Mesenchymal stem cell (in vitro differentiated cells and primary cell): Measurements from ENCODE around the gene SLC8A1.

Experiments used
- DNase-seq: peaks from one replicate; pipeline ENCODE4 v3.0.0-alpha.2; 2013
- H2AFZ ChIP-seq: one replicate; pipeline ENCODE4 v1.6.1; 2013; ENCODE audit warnings: low read depth, mild to moderate bottlenecking, control low read depth, inconsistent platforms, low read length, moderate library complexity
- H2AK5ac ChIP-seq: 2 replicates; pipeline ENCODE4 v1.6.1; 2013; ENCODE audit warnings: low read length, moderate library complexity, mild to moderate bottlenecking, inconsistent platforms; ENCODE audit not compliant: severe bottlenecking
- H2BK120ac ChIP-seq: one replicate; pipeline ENCODE4 v1.6.1; 2013; ENCODE audit warnings: low read depth, mild to moderate bottlenecking, inconsistent platforms, low read length, moderate library complexity
- H2BK12ac ChIP-seq, 2 experiments: one replicate each; pipeline ENCODE4 v1.6.1; 2013; ENCODE audit warnings: inconsistent platforms in 2 of 2, low read length in 2 of 2, mild to moderate bottlenecking in 2 of 2, moderate library complexity in 2 of 2, control low read depth in 1 of 2
- H2BK15ac ChIP-seq: one replicate; pipeline ENCODE4 v1.6.1; 2013; ENCODE audit warnings: mild to moderate bottlenecking, low read depth, inconsistent platforms; ENCODE audit not compliant: poor library complexity, severe bottlenecking
- H2BK5ac ChIP-seq: 2 replicates; pipeline ENCODE4 v1.6.1; 2013; ENCODE audit warnings: low read depth, mild to moderate bottlenecking, low read length, control low read depth, inconsistent platforms; ENCODE audit not compliant: poor library complexity, severe bottlenecking
- H3K14ac ChIP-seq, 2 experiments: one replicate each; pipeline ENCODE4 v1.6.1; 2013; ENCODE audit warnings: inconsistent platforms in 2 of 2, low read length in 2 of 2, control low read depth in 1 of 2, mild to moderate bottlenecking in 1 of 2, moderate library complexity in 1 of 2
- H3K18ac ChIP-seq, 2 experiments: one replicate each; pipeline ENCODE4 v1.6.1; 2013; ENCODE audit warnings: inconsistent platforms in 2 of 2, low read length in 2 of 2, control low read depth in 1 of 2, low read depth in 1 of 2, mild to moderate bottlenecking in 1 of 2
- H3K23ac ChIP-seq, 2 experiments: one replicate each; pipeline ENCODE4 v1.6.1; 2013; ENCODE audit warnings: inconsistent platforms in 2 of 2, low read length in 2 of 2, mild to moderate bottlenecking in 2 of 2, moderate library complexity in 2 of 2, control low read depth in 1 of 2
- H3K27ac ChIP-seq: 2 replicates; pipeline ENCODE4 v1.5.1; 2013; ENCODE audit warnings: mild to moderate bottlenecking, moderate library complexity, low read length, control low read depth, inconsistent platforms; ENCODE audit not compliant: poor library complexity, severe bottlenecking
- H3K27me3 ChIP-seq, 2 experiments: 2 replicates each; pipeline versions ENCODE4 v1.6.1 to v1.7.0; 2013; ENCODE audit warnings: low read length in 2 of 2, mild to moderate bottlenecking in 2 of 2, moderate library complexity in 2 of 2, control low read depth in 1 of 2, inconsistent platforms in 1 of 2; ENCODE audit not compliant: control insufficient read depth in 1 of 2, insufficient read depth in 1 of 2
- H3K36me3 ChIP-seq, 2 experiments: 2 replicates each; pipeline versions ENCODE4 v1.6.1 to v1.7.0; 2013; ENCODE audit warnings: low read length in 2 of 2, control low read depth in 1 of 2, inconsistent platforms in 1 of 2, low read depth in 1 of 2, mild to moderate bottlenecking in 1 of 2; ENCODE audit not compliant: insufficient read depth in 2 of 2, control insufficient read depth in 1 of 2
- H3K4ac ChIP-seq, 2 experiments: one replicate each; pipeline ENCODE4 v1.6.1; 2013; ENCODE audit warnings: inconsistent platforms in 2 of 2, low read length in 2 of 2, mild to moderate bottlenecking in 2 of 2, moderate library complexity in 2 of 2, control low read depth in 1 of 2, low read depth in 1 of 2
- H3K4me1 ChIP-seq: 2 replicates; pipeline ENCODE4 v1.6.1; 2013; ENCODE audit warnings: low read depth, low read length, control low read depth; ENCODE audit not compliant: control insufficient read depth, insufficient read depth
- H3K4me2 ChIP-seq: 2 replicates; pipeline ENCODE4 v1.6.1; 2013; ENCODE audit warnings: low read length, mild to moderate bottlenecking, inconsistent platforms; ENCODE audit not compliant: poor library complexity, severe bottlenecking
- H3K4me3 ChIP-seq, 2 experiments: 2 replicates each; pipeline versions ENCODE4 v1.5.1 to v1.7.0; 2013; ENCODE audit warnings: low read length in 2 of 2, mild to moderate bottlenecking in 2 of 2, control low read depth in 1 of 2, low read depth in 1 of 2; ENCODE audit not compliant: insufficient read depth in 1 of 2
- H3K79me1 ChIP-seq: replicated peaks from 2 replicates; pipeline ENCODE4 v1.6.1; 2013; ENCODE audit warnings: mild to moderate bottlenecking, control low read depth, low read length, inconsistent platforms; ENCODE audit not compliant: poor library complexity, severe bottlenecking
- H3K9ac ChIP-seq: 2 replicates; pipeline ENCODE4 v1.7.0; 2013; ENCODE audit warnings: mild to moderate bottlenecking, low read length, moderate library complexity
- H3K9me3 ChIP-seq: 2 replicates; pipeline ENCODE4 v1.7.0; 2013; ENCODE audit warnings: mild to moderate bottlenecking, low read length; ENCODE audit not compliant: control insufficient read depth
- H4K8ac ChIP-seq: one replicate; pipeline ENCODE4 v1.6.1; 2013; ENCODE audit warnings: inconsistent platforms, mild to moderate bottlenecking, low read length, moderate library complexity
- H4K91ac ChIP-seq: one replicate; pipeline ENCODE4 v1.6.1; 2013; ENCODE audit warnings: mild to moderate bottlenecking, low read length, inconsistent platforms
- WGBS: methylation state at CpG from one replicate; pipeline ENCODE4 v1.1.7; 2013; ENCODE audit warnings: mixed read lengths; 5-methylcytosine and 5-hydroxymethylcytosine counted together

The SLC8A1 gene

DNA sequence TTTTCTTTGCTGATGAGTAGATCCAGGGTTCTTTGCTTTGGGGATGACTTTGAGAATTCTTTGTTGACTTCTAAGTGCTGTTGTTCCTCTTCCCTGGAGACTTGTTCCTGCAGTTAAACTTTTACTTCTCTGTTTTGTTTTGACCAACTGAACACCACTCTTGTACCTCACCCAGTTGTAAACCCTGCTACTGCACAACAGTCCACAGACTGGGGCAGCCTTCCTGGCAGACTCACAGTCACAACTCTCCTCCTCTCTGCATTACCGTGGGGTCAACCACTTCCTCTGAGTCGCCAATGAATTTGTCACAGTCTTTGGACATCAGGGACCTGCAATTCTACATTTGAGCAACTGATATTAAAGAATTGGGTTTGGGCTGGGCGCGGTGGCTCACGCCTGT lies 3.8 kb upstream of the SLC8A1 start:
- 75% methylated on average over 4 of the region's 5 CpGs for WGBS
- Histone ChIP-seq H3K18ac (no peak overlapping the region), H4K8ac (no peak overlapping the region), H4K91ac (no peak overlapping the region), H3K23ac (no peak overlapping the region), H3K4me3 (no peak overlapping the region), H3K14ac (no peak overlapping the region), H2AFZ (no peak overlapping the region), H3K4me2 (no peak overlapping the region), H3K4ac (no peak overlapping the region), H3K36me3 (no peaks in the 10 kb centered on the region), H2AK5ac (no peak overlapping the region), H2BK12ac (no peak overlapping the region), H3K27ac (no peak overlapping the region), H3K9ac (no peak overlapping the region), H2BK15ac (no peak overlapping the region), H3K79me1 (no peaks in the 10 kb centered on the region), H2BK5ac (no peak overlapping the region), H3K9me3 (no peaks in the 10 kb centered on the region), H3K4me1 (peaks cover 2% of the 10 kb centered on the region), H2BK120ac (no peak overlapping the region), H3K27me3 (no peaks in the 10 kb centered on the region)
- no peak for DNase-seq

DNA sequence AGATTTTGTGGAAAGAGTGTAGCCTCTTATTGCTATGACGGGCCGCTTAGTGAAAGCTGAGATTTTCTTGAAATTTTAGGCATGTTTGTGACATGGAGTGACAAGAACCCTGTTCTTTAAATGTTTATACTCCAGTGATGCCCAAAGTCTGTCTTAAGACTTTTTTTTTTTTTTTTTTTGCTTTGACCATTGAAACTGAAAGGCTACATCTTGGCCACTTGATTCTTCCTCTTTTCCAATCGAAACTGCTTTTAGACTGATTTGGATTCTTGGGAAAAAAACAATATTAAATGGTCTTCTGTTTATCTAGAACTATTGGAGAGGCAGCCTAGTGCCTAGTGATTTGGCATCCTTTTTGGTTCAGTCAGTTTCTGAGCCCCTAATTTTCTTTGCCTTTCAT lies 2.4 kb upstream of the SLC8A1 start:
- Histone ChIP-seq H2BK15ac (no peak overlapping the region), H3K36me3 (no peaks in the 10 kb centered on the region), H2AK5ac (no peak overlapping the region), H2BK120ac (no peak overlapping the region), H3K18ac (no peak overlapping the region), H2BK5ac (no peak overlapping the region), H3K4me2 (no peak overlapping the region), H3K27ac (no peak overlapping the region), H3K79me1 (peaks cover 2% of the 10 kb centered on the region), H3K9me3 (no peaks in the 10 kb centered on the region), H4K8ac (no peak overlapping the region), H3K27me3 (no peaks in the 10 kb centered on the region), H3K4me1 (peaks cover 2% of the 10 kb centered on the region), H2BK12ac (no peak overlapping the region), H3K4ac (no peak overlapping the region), H3K9ac (no peak overlapping the region), H3K14ac (no peak overlapping the region), H3K23ac (no peak overlapping the region), H4K91ac (no peak overlapping the region), H3K4me3 (no peak overlapping the region), H2AFZ (no peak overlapping the region)
- DNase-seq, result no peak
- 100% methylated on average over 2 of the region's 3 CpGs for WGBS

GRCh38 chr2:40452786-40453185 lies 896 bp upstream of the SLC8A1 start:
- H3K4me3 ChIP-seq, result peak overlapping the region in 1 of 2 experiments; percentile 76
- H2BK5ac ChIP-seq, result no peak overlapping the region
- peaks cover 2% of the 10 kb centered on the region for H3K4me1 ChIP-seq
- no peak overlapping the region for H3K4ac ChIP-seq
- H3K27ac ChIP-seq, result no peak overlapping the region
- H2BK12ac ChIP-seq, result no peak overlapping the region
- no peaks in the 10 kb centered on the region for H3K36me3 ChIP-seq
- no peak overlapping the region for H3K23ac ChIP-seq
- H3K79me1 ChIP-seq, result peaks cover 5% of the 10 kb centered on the region
- H3K9ac ChIP-seq, result no peak overlapping the region
- H3K4me2 ChIP-seq, result no peak overlapping the region
- H4K91ac ChIP-seq, result no peak overlapping the region
- 73% methylated on average over 8 of the region's 8 CpGs for WGBS
- H3K18ac ChIP-seq, result no peak overlapping the region
- H4K8ac ChIP-seq, result no peak overlapping the region
- no peak for DNase-seq
- no peak overlapping the region for H2BK15ac ChIP-seq
- no peaks in the 10 kb centered on the region for H3K27me3 ChIP-seq
- H3K14ac ChIP-seq, result no peak overlapping the region
- no peak overlapping the region for H2AK5ac ChIP-seq
- no peaks in the 10 kb centered on the region for H3K9me3 ChIP-seq
- no peak overlapping the region for H2AFZ ChIP-seq
- H2BK120ac ChIP-seq, result no peak overlapping the region

DNA sequence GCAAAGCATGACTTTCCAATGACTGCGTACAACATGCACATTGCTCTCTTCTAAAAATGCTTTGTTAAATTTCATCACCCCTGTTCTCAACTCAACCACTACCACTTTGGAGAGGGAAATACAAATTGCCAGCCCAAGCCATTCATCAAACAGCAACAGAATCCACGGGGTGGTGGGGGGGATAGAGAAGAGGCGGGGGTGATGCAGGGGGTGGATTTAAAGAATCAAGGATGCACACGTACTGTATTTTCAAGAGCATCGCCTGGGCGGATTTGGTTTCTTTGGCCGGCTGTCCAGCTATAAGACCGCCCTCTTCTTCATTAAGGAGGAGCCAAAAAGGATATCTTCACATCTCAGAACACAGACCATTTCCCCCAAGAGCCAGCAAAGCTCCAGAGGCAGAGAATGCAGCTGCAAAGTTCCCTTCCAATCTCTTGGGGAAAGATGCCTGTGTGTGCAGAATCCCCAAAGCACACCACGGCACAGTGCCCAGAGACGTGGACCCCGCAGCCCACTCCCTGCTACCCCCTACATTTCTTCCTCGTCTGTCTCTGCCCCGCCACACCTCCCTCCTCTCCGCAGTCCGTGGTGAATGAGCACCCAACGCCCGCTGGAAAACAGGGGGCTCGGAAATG lies 977 bp downstream of the SLC8A1 start:
- Histone ChIP-seq H3K9ac (peak overlapping the region; percentile 50), H2BK15ac (no peak overlapping the region), H3K18ac (peak overlapping the region in 1 of 2 experiments; percentile 72), H3K27me3 (no peaks in the 10 kb centered on the region), H3K79me1 (peaks cover 13% of the 10 kb centered on the region), H3K36me3 (no peaks in the 10 kb centered on the region), H4K91ac (no peak overlapping the region), H3K4me2 (peak overlapping the region; percentile 93), H3K14ac (no peak overlapping the region), H3K27ac (peak overlapping the region; percentile 55), H3K9me3 (no peaks in the 10 kb centered on the region), H2AK5ac (no peak overlapping the region), H2BK12ac (peak overlapping the region in 1 of 2 experiments; percentile 2), H3K4me1 (peaks cover 2% of the 10 kb centered on the region), H2BK5ac (no peak overlapping the region), H2AFZ (peak overlapping the region; percentile 54), H4K8ac (peak overlapping the region; percentile 19), H3K4ac (no peak overlapping the region), H3K23ac (no peak overlapping the region), H2BK120ac (no peak overlapping the region), H3K4me3 (peak overlapping the region; percentile 78 to 89)
- peak; percentile 64 for DNase-seq
- 10% methylated on average over 6 of the region's 18 CpGs for WGBS
